H1 (cell line): Measurements from ENCODE around the gene PSMC1. TPM values are rescaled to one million over a fixed set of nuclear protein-coding genes. Genes with fewer than 3 reads are reported as not detected.

Experiments
- ATF2 ChIP-seq: IDR thresholded peaks from 2 replicates; pipeline ENCODE4 v1.6.1; 2012; ENCODE audit warnings: low read length, inconsistent platforms
- NRF1 ChIP-seq: IDR thresholded peaks from 2 replicates; pipeline ENCODE4 v1.6.1; 2011; ENCODE audit warnings: mild to moderate bottlenecking, low read depth, low read length, improper control_type of control experiment
- POLR2AphosphoS5 ChIP-seq: IDR thresholded peaks from 2 replicates; pipeline ENCODE4 v1.6.1; 2011; ENCODE audit warnings: low read depth, low read length
- USF2 ChIP-seq: IDR thresholded peaks from 2 replicates; pipeline ENCODE4 v1.6.1; 2011; ENCODE audit warnings: low read length, improper control_type of control experiment
- polyA plus RNA-seq, 7 experiments: library from polyadenylated mRNA; depleted of rRNA in 3 of 7; stranded (reverse) in 5 of 7; unstranded in 2 of 7; fragments of >200 nt in 5 of 7; fragments of 200-250 nt in 2 of 7; gene quantifications; 1 replicate in 5 of 7; 2 replicates in 1 of 7; 4 replicates in 1 of 7; pipeline versions ENCODE4 v1.2.1 to v1.2.3, GENCODE V29; 2011 to 2013; ENCODE audit warnings: missing spikeins in 2 of 7, mixed read lengths in 2 of 7
- total RNA-seq: library from RNA; stranded (reverse); fragmentation: NEBNext Ultra II Directional; extraction: Animal tissue kit (Norgen Biotek cat#: 25700); gene quantifications from 2 replicates; pipeline ENCODE4 v1.2.1, GENCODE V29; 2021

PSMC1 gene
- total and polyA plus RNA-seq, 2 of the 8 experiments (the other 6 are each of a cell fraction or from before 2014, with no cell fraction given) = 46.2 to 99.6 TPM

GRCh38 chr14:90288651-90289355 is 32.5 kb downstream of the PSMC1 start (continued):
- TF ChIP-seq POLR2AphosphoS5 = no peak
- no peak for TF ChIP-seq USF2
- no peak for TF ChIP-seq ATF2
- no peak for TF ChIP-seq NRF1
